Measurements from ENCODE around the gene SEMA7A. TPM values are rescaled to one million over a fixed set of nuclear protein-coding genes. Genes with fewer than 3 reads are reported as not detected.
"Not testable (repeated sequence)": the region's sequence is repeated elsewhere in the genome, so short reads cannot be mapped to it uniquely, and the experiment has no call there.

The SEMA7A gene
- total RNA-seq, result 100 to 1,000 TPM; 106 to 111 TPM

- ChIA-PET CTCF (interaction anchor here (1.1 to 17.1 kb wide), 5 partner anchors 30 to 60 kb away, joined by 3 to 243 read pairs (median 10); no protein-coding TSS in a partner anchor), POLR2A (interaction anchor here (0.8 to 4.0 kb wide), 8 partner anchors 9 to 51 kb away, joined by 3 to 17 read pairs (median 8); no protein-coding TSS in a partner anchor)
Observed at GRCh38 chr15:74433592-74434262, at the start of gene SEMA7A. SEMA7A (minus strand) TSS chr15:74433958; CDS start chr15:74433918, 40 bp downstream.

- ChIA-PET POLR2A (no interaction called here), CTCF (interaction anchor here (0.7 kb wide), 1 partner anchor 107 kb away, joined by 3 read pairs; no protein-coding TSS in a partner anchor)
Observed at GRCh38 chr15:74482661-74483060, 48.9 kb upstream of the SEMA7A start.

- CTCF ChIA-PET, POLR2A ChIA-PET: not testable (repeated sequence)
Observed at GRCh38 chr15:74480364-74480763, 46.6 kb upstream of the SEMA7A start.

- POLR2A ChIA-PET, result not testable (repeated sequence)
- CTCF ChIA-PET, result interaction anchor here (0.7 to 1.6 kb wide), 2 partner anchors 96 to 184 kb away, joined by 3 to 4 read pairs; no protein-coding TSS in a partner anchor
Observed at GRCh38 chr15:74471621-74472020, 37.9 kb upstream of the SEMA7A start.

- ChIA-PET CTCF (interaction anchor here (1.6 kb wide), 1 partner anchor 95 kb away, joined by 4 read pairs; no protein-coding TSS in a partner anchor), POLR2A (no interaction called here)
Observed at GRCh38 chr15:74470631-74471395, 37.1 kb upstream of the SEMA7A start.

GRCh38 chr15:74468341-74469032 is 34.7 kb upstream of the SEMA7A start:
- POLR2A ChIA-PET, result no interaction called here
- CTCF ChIA-PET, result no interaction called here

- POLR2A ChIA-PET, result no interaction called here
- CTCF ChIA-PET, result no interaction called here
Observed at GRCh38 chr15:74466570-74466969, 32.8 kb upstream of the SEMA7A start.

- CTCF ChIA-PET, result no interaction called here
- POLR2A ChIA-PET, result no interaction called here
Observed at GRCh38 chr15:74464897-74465296, 31.1 kb upstream of the SEMA7A start.

GRCh38 chr15:74464216-74464615 is 30.5 kb upstream of the SEMA7A start:
- ChIA-PET CTCF (no interaction called here), POLR2A (no interaction called here)

- POLR2A ChIA-PET, result no interaction called here
- CTCF ChIA-PET, result no interaction called here
Observed at GRCh38 chr15:74463634-74464033, 29.9 kb upstream of the SEMA7A start.

GRCh38 chr15:74461847-74462511 is 28.2 kb upstream of the SEMA7A start:
- ChIA-PET CTCF (interaction anchor here (0.5 to 1.9 kb wide), 9 partner anchors 27 to 333 kb away, joined by 3 to 18 read pairs (median 4); no protein-coding TSS in a partner anchor), POLR2A (interaction anchor here (0.7 to 2.3 kb wide), 10 partner anchors 27 to 990 kb away, joined by 3 to 21 read pairs (median 4); partner anchors contain the start of genes ARID3B and SIN3A)

GRCh38 chr15:74460871-74461846 is 27.4 kb upstream of the SEMA7A start, which contains the start of gene UBL7:
UBL7 (minus strand) TSS chr15:74461160; CDS start chr15:74458867, 2,293 bp downstream.
- ChIA-PET CTCF (interaction anchor here (0.5 to 1.9 kb wide), 16 partner anchors 28 to 333 kb away, joined by 3 to 18 read pairs (median 3); partner anchors contain the start of gene CLK3), POLR2A (interaction anchor here (0.6 to 2.3 kb wide), 15 partner anchors 27 to 990 kb away, joined by 3 to 21 read pairs (median 4); partner anchors contain the start of genes ARID3B and SIN3A)

- POLR2A ChIA-PET, result interaction anchor here (0.6 to 2.3 kb wide), 8 partner anchors 60 to 440 kb away, joined by 3 to 21 read pairs (median 6); partner anchors contain the start of gene ARID3B
- CTCF ChIA-PET, result interaction anchor here (0.6 to 1.9 kb wide), 9 partner anchors 20 to 158 kb away, joined by 3 to 18 read pairs (median 3); partner anchors contain the start of gene CLK3
Observed at GRCh38 chr15:74460298-74460697, 26.5 kb upstream of the SEMA7A start.

GRCh38 chr15:74459798-74460197 is 26.0 kb upstream of the SEMA7A start:
- ChIA-PET POLR2A (interaction anchor here (2.3 kb wide), 1 partner anchor 75 kb away, joined by 8 read pairs; no protein-coding TSS in a partner anchor), CTCF (interaction anchor here (0.6 to 1.1 kb wide), 3 partner anchors 20 to 81 kb away, joined by 3 read pairs; no protein-coding TSS in a partner anchor)

- CTCF ChIA-PET, result interaction anchor here (1.1 to 1.4 kb wide), 2 partner anchors 16 to 76 kb away, joined by 3 to 4 read pairs; no protein-coding TSS in a partner anchor
- POLR2A ChIA-PET, result no interaction called here
Observed at GRCh38 chr15:74458473-74458872, 24.7 kb upstream of the SEMA7A start.

GRCh38 chr15:74457036-74457435 is 23.3 kb upstream of the SEMA7A start:
- CTCF ChIA-PET, result interaction anchor here (2.2 kb wide), 1 partner anchor 17 kb away, joined by 6 read pairs; no protein-coding TSS in a partner anchor
- POLR2A ChIA-PET, result not testable (repeated sequence)

- ChIA-PET POLR2A (no interaction called here), CTCF (interaction anchor here (0.7 to 2.2 kb wide), 3 partner anchors 15 to 158 kb away, joined by 3 to 6 read pairs (median 4); no protein-coding TSS in a partner anchor)
Observed at GRCh38 chr15:74454764-74455500, 21.2 kb upstream of the SEMA7A start.

Measured in activated CD8-positive, alpha-beta memory T cell treated with anti-CD3 and anti-CD28 coated beads for 36 hours (primary cell).